Activated T-helper 17 cell treated with anti-CD3 and anti-CD28 coated beads, Interleukin-2, amount 50 U/mL, for 72 hours (primary cell): ENCODE data around the gene AKAP13. TPM values are rescaled to one million over a fixed set of nuclear protein-coding genes. Genes with fewer than 3 reads are reported as not detected.
A peak's percentile ranks its signal among the peaks of the same experiment; 100 is the strongest.
"Not testable (repeated sequence)": the region's sequence is repeated elsewhere in the genome, so short reads cannot be mapped to it uniquely, and the experiment has no call there.

Experiments
- ATAC-seq: fragments of 150-1000 bp; cut with Tn5 transposase; replicated peaks from 2 replicates; pipeline ENCODE4 v1.10.0; 2021; ENCODE audit warnings: mild to moderate bottlenecking, moderate library complexity
- H3K27ac Mint-ChIP-seq: one replicate; pipeline ENCODE4 v1.8.0; 2022; ENCODE audit warnings: mixed read lengths
- H3K27me3 Mint-ChIP-seq: one replicate; pipeline ENCODE4 v1.8.0; 2022; ENCODE audit warnings: mixed read lengths
- H3K36me3 Mint-ChIP-seq: one replicate; pipeline ENCODE4 v1.8.0; 2022; ENCODE audit warnings: low read depth, mild to moderate bottlenecking, mixed read lengths
- H3K4me1 Mint-ChIP-seq: one replicate; pipeline ENCODE4 v1.8.0; 2022; ENCODE audit warnings: mixed read lengths
- H3K4me3 Mint-ChIP-seq: one replicate; pipeline ENCODE4 v1.8.0; 2022; ENCODE audit warnings: mild to moderate bottlenecking, mixed read lengths
- H3K9me3 Mint-ChIP-seq: one replicate; pipeline ENCODE4 v1.8.0; 2022; ENCODE audit warnings: mixed read lengths
- total RNA-seq, 2 donors: library from RNA; stranded (reverse); gene quantifications; one replicate each; pipeline ENCODE4 v1.2.3, GENCODE V29; 2022

AKAP13 gene
- total RNA-seq, 2 donors from 2014 or later: 95.9 to 152 TPM

GRCh38 chr15:85472349-85472748, 91.9 kb downstream of the AKAP13 start:
- H3K36me3 Mint-ChIP-seq: no peaks in the 10 kb centered on the region
- peaks cover 44% of the 10 kb centered on the region for H3K4me1 Mint-ChIP-seq
- H3K4me3 Mint-ChIP-seq: no peak overlapping the region
- no peak overlapping the region for H3K27ac Mint-ChIP-seq
- no peak for ATAC-seq
- no peaks in the 10 kb centered on the region for H3K27me3 Mint-ChIP-seq
- no peaks in the 10 kb centered on the region for H3K9me3 Mint-ChIP-seq

DNA sequence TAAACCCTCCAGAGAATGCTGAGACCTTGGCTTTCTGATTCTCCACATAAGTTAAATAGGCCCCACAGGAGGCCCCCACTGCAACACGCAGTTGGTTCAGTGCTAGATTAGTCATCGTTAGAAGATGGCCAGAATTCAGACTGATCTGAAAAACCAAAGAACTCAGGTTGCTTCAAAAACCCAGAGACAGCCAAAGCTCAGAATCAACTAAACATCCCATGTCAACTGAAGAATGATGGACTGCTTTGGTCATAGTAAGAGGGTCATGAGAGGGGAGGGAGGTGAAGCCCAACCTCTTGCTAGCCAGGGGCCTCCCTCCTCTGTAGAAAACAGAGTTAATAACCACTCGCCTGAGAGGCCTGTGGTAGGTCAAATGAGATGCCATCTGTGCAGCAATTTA, 93.1 kb downstream of the AKAP13 start:
- no peaks in the 10 kb centered on the region for H3K9me3 Mint-ChIP-seq
- H3K36me3 Mint-ChIP-seq: no peaks in the 10 kb centered on the region
- peak overlapping the region; percentile 23 for H3K4me3 Mint-ChIP-seq
- no peaks in the 10 kb centered on the region for H3K27me3 Mint-ChIP-seq
- ATAC-seq: peak; percentile 62
- peaks cover 45% of the 10 kb centered on the region for H3K4me1 Mint-ChIP-seq
- peak overlapping the region; percentile 47 for H3K27ac Mint-ChIP-seq

GRCh38 chr15:85474700-85475316, 94.4 kb downstream of the AKAP13 start:
- H3K27me3 Mint-ChIP-seq: no peaks in the 10 kb centered on the region
- no peaks in the 10 kb centered on the region for H3K36me3 Mint-ChIP-seq
- H3K4me1 Mint-ChIP-seq: peaks cover 51% of the 10 kb centered on the region
- no peak overlapping the region for H3K27ac Mint-ChIP-seq
- ATAC-seq: no peak
- H3K9me3 Mint-ChIP-seq: no peaks in the 10 kb centered on the region
- H3K4me3 Mint-ChIP-seq: no peak overlapping the region

- H3K27ac Mint-ChIP-seq: peak overlapping the region; percentile 29
- no peaks in the 10 kb centered on the region for H3K9me3 Mint-ChIP-seq
- no peak for ATAC-seq
- no peak overlapping the region for H3K4me3 Mint-ChIP-seq
- H3K27me3 Mint-ChIP-seq: no peaks in the 10 kb centered on the region
- H3K36me3 Mint-ChIP-seq: no peaks in the 10 kb centered on the region
- H3K4me1 Mint-ChIP-seq: peaks cover 49% of the 10 kb centered on the region
These were observed 94.9 kb downstream of the AKAP13 start for GRCh38 chr15:85475317-85475701.

DNA sequence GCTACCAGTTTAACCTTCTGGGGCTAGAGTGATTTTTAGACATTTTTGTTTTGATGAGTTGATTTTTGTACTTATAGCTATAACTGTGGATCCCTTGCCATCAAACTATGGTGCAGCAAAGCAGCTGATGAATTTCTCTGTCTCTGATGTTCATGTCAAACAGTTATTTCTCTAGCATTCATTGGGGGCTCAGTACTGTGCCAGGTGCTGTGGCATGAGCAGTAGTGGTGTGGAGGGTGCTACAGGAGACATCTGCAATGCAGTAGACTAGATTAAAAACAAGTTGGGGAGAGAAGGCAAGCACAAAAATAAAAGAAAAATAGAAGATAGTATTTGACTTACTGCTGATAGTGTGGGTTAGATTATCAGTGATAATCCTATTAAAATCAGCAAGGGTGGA, 95.3 kb downstream of the AKAP13 start:
- H3K9me3 Mint-ChIP-seq: no peaks in the 10 kb centered on the region
- no peak overlapping the region for H3K4me3 Mint-ChIP-seq
- ATAC-seq: no peak
- H3K27me3 Mint-ChIP-seq: no peaks in the 10 kb centered on the region
- peak overlapping the region; percentile 29 for H3K27ac Mint-ChIP-seq
- H3K36me3 Mint-ChIP-seq: no peaks in the 10 kb centered on the region
- H3K4me1 Mint-ChIP-seq: peaks cover 45% of the 10 kb centered on the region

DNA sequence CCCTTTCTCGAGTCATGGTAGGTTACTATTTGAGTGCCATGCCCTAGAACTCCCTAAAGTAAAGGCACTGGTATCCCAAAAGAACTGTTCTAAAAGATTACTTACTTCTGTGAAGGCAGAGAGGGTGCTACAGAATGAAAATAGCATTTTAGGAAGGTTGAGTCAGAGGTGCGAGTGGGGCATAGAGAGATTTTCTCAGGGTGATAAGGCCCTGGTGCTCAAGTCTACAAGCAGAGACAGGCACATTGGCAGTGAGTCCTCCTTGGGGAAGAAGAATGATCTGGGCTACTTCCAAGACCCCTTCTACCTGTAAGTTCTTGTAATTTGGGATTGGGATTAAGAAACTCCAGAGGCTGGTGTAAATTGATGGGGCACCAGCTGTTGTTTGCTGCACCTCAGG, 96.7 kb downstream of the AKAP13 start:
- Mint-ChIP-seq H3K4me3 (peak overlapping the region; percentile 4), H3K27ac (peak overlapping the region; percentile 41), H3K9me3 (no peaks in the 10 kb centered on the region), H3K36me3 (no peaks in the 10 kb centered on the region), H3K4me1 (peaks cover 48% of the 10 kb centered on the region), H3K27me3 (no peaks in the 10 kb centered on the region)
- no peak for ATAC-seq

- peak overlapping the region; percentile 47 for H3K27ac Mint-ChIP-seq
- ATAC-seq: peak; percentile 78
- H3K27me3 Mint-ChIP-seq: no peaks in the 10 kb centered on the region
- no peaks in the 10 kb centered on the region for H3K9me3 Mint-ChIP-seq
- H3K36me3 Mint-ChIP-seq: no peaks in the 10 kb centered on the region
- peaks cover 53% of the 10 kb centered on the region for H3K4me1 Mint-ChIP-seq
- H3K4me3 Mint-ChIP-seq: peak overlapping the region; percentile 4
These were observed 97.3 kb downstream of the AKAP13 start for GRCh38 chr15:85477730-85478129.

DNA sequence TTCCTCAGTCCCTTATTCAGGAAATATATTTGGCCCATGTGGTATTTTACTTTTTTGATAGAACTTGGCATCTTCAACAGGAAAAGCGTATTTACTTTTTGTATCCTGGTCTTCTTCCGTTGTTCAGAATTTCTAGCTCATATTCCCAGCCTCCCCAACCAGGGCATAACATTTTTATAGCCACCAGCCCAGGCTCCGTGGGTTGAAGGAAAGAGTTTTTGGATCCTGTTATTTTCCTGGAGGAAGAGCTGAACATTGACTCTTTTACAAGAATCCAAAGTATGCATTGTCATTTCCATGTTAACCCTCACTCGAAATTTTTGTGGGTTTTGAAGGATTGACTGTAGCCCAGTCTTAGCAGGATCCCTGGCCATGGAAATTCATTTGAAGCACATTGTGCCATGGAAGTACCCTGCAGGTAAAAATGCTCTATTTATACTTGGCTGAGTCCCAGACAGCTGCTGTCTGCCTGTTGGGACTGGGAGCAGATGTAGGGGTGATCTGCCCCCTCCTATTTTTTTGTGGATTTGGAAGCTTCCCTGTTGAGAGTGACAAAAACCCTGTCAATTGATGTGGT, 98.8 kb downstream of the AKAP13 start:
- Mint-ChIP-seq H3K27me3 (no peaks in the 10 kb centered on the region), H3K4me3 (no peak overlapping the region), H3K36me3 (no peaks in the 10 kb centered on the region), H3K4me1 (peaks cover 41% of the 10 kb centered on the region), H3K9me3 (no peaks in the 10 kb centered on the region), H3K27ac (no peak overlapping the region)
- no peak for ATAC-seq

DNA sequence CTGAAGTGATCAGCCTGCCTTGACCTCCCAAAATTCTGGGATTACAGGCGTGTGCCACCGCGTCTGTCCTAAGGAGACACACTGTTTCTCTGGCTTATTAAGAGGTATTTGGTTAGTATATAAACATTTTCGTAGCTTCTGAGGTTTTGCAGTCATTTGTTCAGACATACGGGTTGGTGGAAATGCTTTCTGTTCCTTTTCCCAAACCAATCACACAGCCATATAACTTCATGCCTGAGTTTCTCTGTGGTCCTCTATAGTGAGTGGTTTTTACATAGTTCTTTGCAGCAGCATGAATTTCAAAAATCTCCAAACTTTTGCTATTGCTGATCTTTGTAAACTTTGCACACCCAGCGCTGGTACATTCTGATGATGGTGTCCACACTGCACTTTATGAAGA, 100.5 kb downstream of the AKAP13 start:
- H3K4me1 Mint-ChIP-seq: peaks cover 34% of the 10 kb centered on the region
- H3K27ac Mint-ChIP-seq: peak overlapping the region; percentile 45
- peak overlapping the region; percentile 27 for H3K4me3 Mint-ChIP-seq
- ATAC-seq: no peak
- no peaks in the 10 kb centered on the region for H3K27me3 Mint-ChIP-seq
- H3K9me3 Mint-ChIP-seq: no peaks in the 10 kb centered on the region
- no peaks in the 10 kb centered on the region for H3K36me3 Mint-ChIP-seq

DNA sequence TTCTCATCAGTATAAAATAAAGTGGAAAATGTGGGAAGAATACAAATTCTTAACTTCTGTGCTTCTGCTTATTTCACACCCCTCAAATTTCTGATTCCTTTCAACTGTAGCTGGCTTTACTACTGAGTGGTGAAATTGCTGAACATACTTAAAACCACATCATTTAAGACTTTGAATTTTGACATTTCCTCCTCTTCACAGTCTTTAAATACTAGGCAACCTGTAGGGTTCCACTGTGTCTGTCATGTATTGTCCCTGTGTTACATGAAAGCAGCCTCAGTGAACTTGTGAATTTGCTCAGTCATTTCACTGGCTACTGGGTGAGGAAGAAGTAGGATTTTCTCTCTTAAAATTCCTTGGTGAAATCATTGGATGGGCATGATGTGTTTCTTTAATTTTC, 101.1 kb downstream of the AKAP13 start:
- not testable (repeated sequence) for H3K36me3 Mint-ChIP-seq, H3K27me3 Mint-ChIP-seq, H3K9me3 Mint-ChIP-seq
- H3K4me3 Mint-ChIP-seq: peak overlapping the region; percentile 27
- peak overlapping the region; percentile 45 for H3K27ac Mint-ChIP-seq
- peaks cover 29% of the 10 kb centered on the region for H3K4me1 Mint-ChIP-seq
- ATAC-seq: peak; percentile 31

DNA sequence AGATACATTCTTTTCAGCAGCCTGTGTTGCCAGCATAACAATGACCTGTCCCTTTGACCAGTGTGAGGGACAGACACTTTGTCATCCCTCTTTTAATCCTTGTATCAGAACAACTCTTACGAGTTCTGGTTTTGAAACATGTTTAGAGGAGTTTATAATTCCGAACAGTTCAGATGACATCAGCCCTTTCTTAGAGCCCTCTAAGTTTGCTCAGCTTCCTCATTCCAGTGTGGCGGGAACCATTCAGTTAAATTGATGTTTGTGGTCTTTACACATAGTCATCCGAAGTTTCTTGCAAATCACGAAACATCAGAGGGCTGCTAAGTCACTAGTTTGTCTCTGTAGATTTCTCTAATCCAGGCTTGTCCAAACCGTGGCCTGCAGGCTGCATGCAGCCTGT, 102.5 kb downstream of the AKAP13 start:
- no peak for ATAC-seq
- Mint-ChIP-seq H3K27me3 (no peaks in the 10 kb centered on the region), H3K27ac (peak overlapping the region; percentile 45), H3K4me3 (no peak overlapping the region), H3K36me3 (peaks cover 10% of the 10 kb centered on the region), H3K9me3 (no peaks in the 10 kb centered on the region), H3K4me1 (peaks cover 18% of the 10 kb centered on the region)

- H3K27me3 Mint-ChIP-seq, H3K27ac Mint-ChIP-seq, H3K4me3 Mint-ChIP-seq, H3K9me3 Mint-ChIP-seq, ATAC-seq: not testable (repeated sequence)
- H3K4me1 Mint-ChIP-seq: peaks cover 19% of the 10 kb centered on the region
- H3K36me3 Mint-ChIP-seq: peaks cover 16% of the 10 kb centered on the region
These were observed 103.6 kb downstream of the AKAP13 start for GRCh38 chr15:85483955-85484354.

DNA sequence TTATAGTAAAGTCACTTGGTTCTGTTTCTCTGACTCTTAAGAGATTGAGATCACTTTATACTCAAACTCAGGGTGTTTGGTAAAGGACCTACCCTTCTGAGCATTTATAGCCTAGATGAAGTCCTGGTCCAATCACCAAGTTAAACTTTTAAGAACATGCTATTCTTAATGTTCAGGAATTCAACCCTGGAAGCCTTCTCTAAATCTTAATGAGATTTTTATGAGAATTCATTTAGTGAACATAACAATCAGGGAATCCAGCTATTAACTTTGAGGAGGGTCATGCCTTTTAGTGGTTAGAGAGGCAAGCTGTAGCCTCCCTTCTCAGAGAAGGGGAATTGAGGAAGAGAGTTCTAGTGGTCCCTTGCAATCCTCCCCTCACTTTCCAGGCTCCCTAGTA, 104.5 kb downstream of the AKAP13 start:
- not testable (repeated sequence) for H3K27me3 Mint-ChIP-seq, ATAC-seq, H3K4me3 Mint-ChIP-seq, H3K9me3 Mint-ChIP-seq, H3K27ac Mint-ChIP-seq
- H3K4me1 Mint-ChIP-seq: peaks cover 27% of the 10 kb centered on the region
- H3K36me3 Mint-ChIP-seq: peaks cover 16% of the 10 kb centered on the region

DNA sequence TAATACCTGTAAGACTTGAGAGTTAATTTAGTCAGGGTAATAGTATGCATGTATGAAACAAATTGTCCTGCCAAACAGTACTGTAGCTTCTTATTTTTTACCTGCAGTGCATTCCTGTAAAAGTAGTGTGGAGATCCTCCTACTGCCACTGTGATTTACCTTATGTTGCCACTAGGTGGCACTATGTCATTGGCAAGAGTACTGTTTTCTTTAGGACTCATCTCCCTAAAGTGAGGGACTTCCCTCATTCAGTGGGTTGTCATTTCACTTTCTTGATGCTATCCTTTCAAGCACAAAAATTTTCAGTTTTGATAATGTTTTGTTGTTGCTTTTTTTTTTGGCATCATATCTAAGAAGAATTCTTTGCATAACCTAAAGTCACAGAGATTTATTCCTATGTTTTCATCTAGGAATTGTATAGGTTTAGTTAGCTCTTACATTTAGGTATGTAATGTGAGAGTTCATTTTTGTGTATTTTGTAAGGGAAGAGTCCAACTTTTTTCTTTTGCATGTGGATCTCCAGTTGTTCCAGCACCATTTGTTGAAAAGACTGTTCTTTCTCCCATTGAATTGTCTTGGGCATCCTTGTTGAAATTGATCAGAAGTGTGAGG, 105.7 kb downstream of the AKAP13 start:
- Mint-ChIP-seq H3K4me3 (no peak overlapping the region), H3K27me3 (no peaks in the 10 kb centered on the region), H3K27ac (no peak overlapping the region), H3K36me3 (peaks cover 16% of the 10 kb centered on the region), H3K9me3 (no peaks in the 10 kb centered on the region), H3K4me1 (peaks cover 35% of the 10 kb centered on the region)
- ATAC-seq: peak; percentile 84

DNA sequence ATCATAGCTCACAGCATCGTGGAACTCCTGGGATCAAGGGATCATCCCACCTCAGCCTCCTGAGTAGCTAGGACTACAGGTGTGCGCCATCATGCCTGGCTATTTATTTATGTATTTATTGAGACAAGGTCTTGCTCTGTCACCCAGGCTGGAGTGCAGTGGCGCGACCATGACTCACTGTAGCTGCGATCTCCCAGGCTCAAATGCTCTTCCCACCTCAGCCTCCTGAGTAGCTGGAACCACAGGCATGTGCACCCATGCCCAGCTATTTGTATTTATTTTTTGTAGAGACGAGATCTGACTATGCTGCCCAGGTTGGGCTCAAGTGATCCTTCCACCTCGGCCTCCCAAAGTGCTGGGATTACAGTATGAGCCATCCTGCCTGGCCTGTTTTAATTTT, 107.4 kb downstream of the AKAP13 start:
- not testable (repeated sequence) for H3K9me3 Mint-ChIP-seq, H3K27ac Mint-ChIP-seq, ATAC-seq, H3K27me3 Mint-ChIP-seq, H3K4me3 Mint-ChIP-seq
- Mint-ChIP-seq H3K36me3 (peaks cover 16% of the 10 kb centered on the region), H3K4me1 (peaks cover 27% of the 10 kb centered on the region)
